GM21723 (cell line): ENCODE results near the gene LUC7L3.
A peak's percentile ranks its signal among the peaks of the same experiment; 100 is the strongest.
"Not testable (repeated sequence)": the region's sequence is repeated elsewhere in the genome, so short reads cannot be mapped to it uniquely, and the experiment has no call there.

Source experiments
- ATAC-seq: cut with Tn5 transposase; IDR thresholded peaks from one replicate; pipeline ENCODE4 v1.9.1; 2021; ENCODE audit warnings: mild to moderate bottlenecking, moderate library complexity; ENCODE audit not compliant: unreplicated experiment

LUC7L3 gene

GRCh38 chr17:50719144-50719923 lies at the start of gene LUC7L3:
Gene LUC7L3, plus strand, starts transcription at chr17:50719603. Its CDS starts 130 bp downstream, at chr17:50719733.
- peak; percentile 96 for ATAC-seq

GRCh38 chr17:50672071-50672470 lies 47.3 kb upstream of the LUC7L3 start:
- ATAC-seq, result no peak

- ATAC-seq, result no peak
These were observed 46.4 kb upstream of the LUC7L3 start for GRCh38 chr17:50672831-50673551.

DNA sequence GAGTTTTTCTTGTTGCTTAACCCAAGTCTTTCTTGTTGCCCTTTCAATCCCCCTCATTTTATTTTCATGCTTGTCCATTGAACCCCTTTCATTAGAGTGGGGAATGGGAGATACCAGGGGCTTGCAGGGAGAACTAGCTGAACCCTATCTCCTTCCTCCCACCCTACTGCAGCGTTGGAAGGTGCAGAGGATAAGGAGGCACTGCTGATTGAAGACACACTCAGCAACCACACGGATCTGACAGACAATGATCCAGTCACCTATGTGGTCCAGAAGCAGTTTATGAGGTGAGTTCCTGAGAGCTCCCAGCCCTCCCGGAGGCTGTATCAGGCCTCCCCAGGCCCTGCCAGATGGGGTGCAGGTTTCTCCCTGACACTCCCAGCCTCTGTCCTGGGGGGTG lies 44.2 kb upstream of the LUC7L3 start:
- ATAC-seq, result no peak

DNA sequence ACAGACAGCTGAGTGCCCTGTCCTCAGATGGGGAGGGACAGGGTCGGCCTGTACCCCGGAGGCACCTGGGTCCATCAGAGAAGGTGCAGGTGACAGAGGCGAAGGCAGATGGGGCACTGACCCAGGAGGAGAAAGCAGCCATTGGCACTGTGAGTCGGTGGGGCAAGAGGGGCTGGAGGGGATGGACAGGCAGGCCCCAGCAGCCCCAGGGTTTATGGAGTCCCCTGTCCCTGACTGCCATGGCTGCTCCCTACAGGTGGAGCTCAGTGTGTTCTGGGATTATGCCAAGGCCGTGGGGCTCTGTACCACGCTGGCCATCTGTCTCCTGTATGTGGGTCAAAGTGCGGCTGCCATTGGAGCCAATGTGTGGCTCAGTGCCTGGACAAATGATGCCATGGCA lies 43.8 kb upstream of the LUC7L3 start:
- no peak for ATAC-seq

GRCh38 chr17:50676065-50676975 lies 43.1 kb upstream of the LUC7L3 start:
- ATAC-seq, result no peak

DNA sequence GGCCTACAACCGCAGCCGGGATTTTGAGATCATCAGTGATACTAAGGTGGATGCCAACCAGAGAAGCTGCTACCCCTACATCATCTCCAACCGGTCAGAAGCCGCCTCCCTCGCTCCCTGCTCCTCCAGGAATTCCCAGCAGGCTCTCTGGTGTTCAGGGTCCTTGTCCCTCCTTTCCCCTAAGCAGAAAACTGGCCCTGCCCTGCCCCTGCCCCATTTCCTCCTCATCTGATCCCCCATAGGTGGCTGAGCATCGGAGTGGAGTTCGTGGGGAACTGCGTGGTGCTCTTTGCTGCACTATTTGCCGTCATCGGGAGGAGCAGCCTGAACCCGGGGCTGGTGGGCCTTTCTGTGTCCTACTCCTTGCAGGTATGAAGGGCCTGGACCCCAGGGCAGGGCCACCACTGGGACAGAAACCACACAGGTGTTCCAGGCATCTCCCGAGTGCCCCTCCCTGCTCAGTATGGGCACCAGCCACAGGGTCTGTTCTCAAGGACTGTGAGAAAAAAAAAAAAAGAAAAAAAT lies 41.5 kb upstream of the LUC7L3 start:
- ATAC-seq, result no peak

DNA sequence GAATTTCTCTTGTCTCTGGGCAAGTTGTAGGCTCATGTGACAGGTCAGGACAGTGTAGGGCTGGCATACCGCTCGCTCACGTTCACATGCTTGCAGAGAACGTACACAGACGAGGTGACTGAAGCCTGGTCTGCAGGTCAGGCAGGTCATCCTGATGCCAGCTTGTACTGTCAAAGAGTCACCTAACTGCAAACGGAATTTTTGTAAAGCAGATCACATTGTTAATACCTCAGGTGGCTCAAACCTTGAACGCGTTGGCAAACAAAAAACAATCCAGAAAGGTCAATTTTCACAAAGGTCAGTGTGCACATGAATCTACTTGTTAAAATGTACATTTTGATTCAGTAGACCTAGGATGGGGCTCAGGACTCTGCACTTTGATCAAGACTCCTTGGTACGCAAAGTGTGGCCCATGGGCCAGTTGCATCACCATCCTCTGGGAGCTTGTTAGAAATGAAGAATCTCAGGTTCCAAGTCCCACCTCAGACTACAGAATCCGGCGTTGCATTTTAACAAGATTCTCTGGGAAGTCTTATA lies 40.3 kb upstream of the LUC7L3 start:
- no peak for ATAC-seq

GRCh38 chr17:50680126-50680525 lies 39.3 kb upstream of the LUC7L3 start:
- ATAC-seq, result no peak

- ATAC-seq, result not testable (repeated sequence)
These were observed 38.7 kb upstream of the LUC7L3 start for GRCh38 chr17:50680543-50681262.

DNA sequence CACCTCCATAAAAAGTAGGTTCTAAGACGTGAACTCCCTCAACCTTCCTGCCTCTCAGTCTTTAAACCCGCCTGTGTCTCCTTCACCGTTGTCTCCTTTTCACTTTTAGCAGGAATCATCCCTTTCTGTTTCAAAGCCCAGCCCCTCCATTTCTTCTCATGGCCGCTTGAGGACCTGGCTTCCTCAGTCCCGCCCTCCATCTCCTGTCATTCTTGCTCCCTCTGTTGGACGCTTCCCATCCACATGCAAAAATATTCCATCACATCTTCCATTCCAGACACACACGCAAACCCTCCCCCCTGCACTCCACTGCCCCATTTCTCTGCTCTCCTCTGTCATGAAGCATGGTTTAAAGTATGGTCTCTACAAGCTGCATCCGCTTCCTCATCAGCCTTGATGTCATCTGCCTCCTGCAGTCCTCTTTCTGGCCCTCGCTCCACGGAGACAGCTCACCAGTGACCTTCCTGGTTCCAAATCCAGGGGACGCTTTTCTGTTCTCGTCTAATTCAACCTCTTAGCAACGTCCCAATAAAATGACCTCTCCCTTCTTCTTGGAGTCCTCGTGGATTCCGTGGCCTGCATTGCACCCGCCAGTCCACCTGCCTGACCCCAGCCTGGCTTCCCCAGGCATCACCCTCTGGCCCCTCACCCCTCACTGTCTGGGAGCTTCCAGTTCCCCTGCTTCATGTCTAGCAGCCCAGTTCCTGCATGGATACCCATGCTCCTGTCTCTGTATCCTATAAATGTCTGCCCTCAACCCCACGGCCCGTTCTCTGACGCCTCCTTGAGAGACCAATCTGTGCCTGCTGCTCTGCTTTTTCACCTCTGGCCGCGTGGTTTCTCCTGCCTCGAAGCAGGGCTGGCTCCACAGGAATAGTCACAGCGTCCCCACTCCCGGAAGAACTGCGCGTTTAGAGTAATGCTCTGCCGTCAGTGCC lies 37.9 kb upstream of the LUC7L3 start:
- no peak for ATAC-seq

DNA sequence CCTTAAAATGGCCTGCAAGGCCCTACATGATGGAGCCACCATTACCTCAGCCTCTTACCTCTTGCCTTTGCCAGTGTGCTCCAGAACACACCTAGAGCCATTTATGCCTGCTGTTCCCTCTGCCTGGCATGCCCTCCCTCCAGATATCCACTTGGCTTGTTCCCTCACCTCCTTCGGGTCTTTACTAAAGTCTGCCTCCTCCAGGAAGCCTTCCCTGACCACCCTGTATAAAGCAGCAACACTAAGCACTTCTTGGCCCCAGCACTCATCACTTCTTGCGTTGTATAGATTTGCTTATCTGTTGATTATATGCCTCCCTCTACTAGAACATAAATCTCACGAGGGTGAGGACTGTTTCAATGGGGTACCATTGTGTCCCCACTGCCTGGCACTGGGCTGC lies 37.0 kb upstream of the LUC7L3 start:
- no peak for ATAC-seq

DNA sequence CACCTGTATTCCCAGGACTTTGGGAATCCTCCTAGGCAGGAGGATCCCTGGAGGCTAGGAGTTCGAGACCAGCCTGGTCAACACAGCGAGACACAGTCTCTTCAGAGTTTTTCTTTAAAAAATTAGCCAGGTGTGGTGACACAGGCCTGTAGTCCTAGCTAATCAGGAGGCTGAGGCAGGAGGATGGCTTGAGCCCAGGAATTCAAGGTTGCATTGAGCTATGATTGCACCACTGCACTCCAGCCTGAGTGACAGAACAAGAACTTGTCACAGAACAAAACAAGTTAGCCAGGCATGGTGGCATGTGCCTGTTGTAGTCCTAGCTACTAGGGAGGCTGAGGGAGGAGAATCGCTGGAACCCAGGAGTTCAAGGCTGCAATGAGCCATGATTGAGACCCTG lies 36.5 kb upstream of the LUC7L3 start:
- no peak for ATAC-seq

DNA sequence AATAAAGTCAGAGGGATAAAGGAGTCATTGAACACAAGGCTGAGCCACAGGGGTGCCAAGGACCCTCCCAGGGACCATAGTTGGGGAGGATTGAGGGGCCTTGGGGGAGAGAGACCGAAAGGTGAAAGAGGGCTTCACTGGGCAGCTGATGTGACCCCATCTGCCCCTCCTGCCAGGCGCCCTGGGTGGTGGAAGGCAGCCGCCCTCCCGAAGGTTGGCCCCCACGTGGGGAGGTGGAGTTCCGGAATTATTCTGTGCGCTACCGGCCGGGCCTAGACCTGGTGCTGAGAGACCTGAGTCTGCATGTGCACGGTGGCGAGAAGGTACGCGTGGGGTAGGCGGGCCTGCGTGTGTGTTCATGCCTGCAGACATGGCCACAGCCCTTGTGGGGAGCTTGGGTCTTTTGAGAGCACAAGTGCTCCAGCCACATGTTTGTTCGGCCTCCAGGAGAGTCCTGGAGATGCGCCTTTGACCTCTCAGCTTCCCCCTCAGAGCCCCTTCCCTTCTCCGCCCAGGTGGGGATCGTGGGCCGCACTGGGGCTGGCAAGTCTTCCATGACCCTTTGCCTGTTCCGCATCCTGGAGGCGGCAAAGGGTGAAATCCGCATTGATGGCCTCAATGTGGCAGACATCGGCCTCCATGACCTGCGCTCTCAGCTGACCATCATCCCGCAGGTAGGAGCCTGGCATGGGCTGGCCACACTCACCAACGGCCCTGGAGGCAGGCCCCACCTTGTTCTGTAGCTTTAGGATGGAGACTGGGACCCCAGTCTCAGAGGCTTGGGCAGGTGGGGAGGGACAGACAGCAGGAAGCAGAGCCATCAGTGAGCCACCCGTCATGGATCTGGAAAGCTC lies 35.7 kb upstream of the LUC7L3 start:
- ATAC-seq, result no peak

- ATAC-seq, result no peak
These were observed 35.2 kb upstream of the LUC7L3 start for GRCh38 chr17:50684288-50684611.

DNA sequence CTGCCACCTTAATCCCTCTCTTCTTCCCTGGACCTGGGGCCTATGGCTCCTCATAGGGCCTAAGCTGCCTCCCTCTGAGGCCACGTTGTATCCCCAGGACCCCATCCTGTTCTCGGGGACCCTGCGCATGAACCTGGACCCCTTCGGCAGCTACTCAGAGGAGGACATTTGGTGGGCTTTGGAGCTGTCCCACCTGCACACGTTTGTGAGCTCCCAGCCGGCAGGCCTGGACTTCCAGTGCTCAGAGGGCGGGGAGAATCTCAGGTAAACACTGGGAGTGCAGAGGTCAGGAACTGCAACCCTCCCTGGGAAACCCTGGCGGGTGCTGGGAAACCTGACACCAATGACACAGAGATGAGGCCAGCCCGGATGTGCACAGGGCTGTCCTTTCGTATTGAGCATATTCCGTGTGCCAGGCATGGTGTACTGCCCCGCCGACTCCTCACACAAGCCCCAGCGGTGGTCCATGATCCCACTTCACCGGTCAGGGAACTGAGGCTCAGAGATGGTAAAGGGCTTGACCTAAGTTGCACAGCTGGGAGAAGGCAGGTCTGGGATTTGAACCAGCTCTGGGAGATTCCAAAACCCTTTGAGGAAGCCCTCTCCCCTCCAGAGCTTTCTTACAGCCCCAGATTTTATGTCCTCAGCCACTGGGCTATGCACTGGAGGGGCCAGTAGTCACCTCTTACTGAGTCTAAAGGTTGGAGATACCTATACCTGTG lies 34.6 kb upstream of the LUC7L3 start:
- no peak for ATAC-seq

DNA sequence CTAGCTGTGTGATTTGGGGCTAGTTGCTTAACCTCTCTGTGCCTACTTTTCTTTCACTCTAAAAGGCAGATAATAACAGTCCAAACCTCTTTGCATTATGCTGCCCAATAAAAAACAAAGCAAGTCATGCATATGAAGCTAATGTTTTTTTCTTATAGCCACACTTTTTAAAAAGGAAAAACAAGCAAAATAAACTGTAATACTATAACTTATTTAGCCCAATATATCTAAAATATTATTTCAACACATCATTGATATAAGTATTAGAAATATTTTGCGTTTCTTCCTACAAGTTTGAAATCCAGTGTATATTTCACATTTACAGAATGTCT lies 34.1 kb upstream of the LUC7L3 start:
- no peak for ATAC-seq
